Measurements from ENCODE around the gene SIRT3. TPM values are rescaled to one million over a fixed set of nuclear protein-coding genes. Genes with fewer than 3 reads are reported as not detected.

Gene SIRT3
- total RNA-seq, 1 experiment from 2014 or later = 8.6 TPM

DNA sequence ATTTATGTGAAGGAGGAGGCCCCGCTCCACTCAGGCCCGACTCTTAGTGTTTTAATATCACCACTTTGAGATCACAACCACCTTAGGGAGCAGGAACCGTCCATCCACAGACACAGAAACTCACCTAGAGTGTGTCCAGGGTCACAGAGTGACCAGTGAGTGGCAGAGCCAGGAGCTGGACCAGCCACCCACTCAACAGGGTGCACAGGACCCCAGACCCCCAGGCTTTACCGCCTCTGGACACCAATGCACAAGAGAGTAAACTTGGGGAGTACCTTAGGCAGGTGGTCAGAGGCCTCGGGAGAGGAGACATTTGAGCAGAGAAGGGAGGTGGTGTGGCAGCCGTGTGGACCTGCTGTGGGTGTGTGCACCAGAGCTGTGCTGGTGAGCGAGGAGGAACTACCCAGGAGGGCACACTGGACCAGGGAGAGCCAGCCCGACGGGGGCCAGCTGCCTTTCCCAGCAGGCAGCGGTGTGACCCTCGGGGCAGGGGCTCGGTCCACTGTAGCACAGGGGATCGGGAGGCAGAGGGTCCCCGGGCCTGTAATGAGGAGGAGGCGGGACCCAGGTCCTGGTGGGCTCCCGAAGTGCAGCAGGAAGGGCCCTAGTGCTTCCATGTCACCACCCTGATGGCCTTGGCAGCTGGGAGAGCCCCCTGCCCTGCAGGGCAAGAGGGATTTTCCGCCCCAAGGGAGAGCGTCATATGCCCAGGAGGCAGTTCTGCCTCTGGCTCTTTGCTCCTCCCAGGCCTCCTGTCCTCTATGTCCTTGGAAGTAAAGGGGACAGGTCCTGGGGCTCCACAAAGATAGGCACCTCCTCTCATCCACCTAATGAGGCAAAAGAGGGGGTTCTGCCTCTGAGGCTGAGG, 34.5 kb upstream of the SIRT3 start:
- DNase-seq (ENCODE audit: low spot score) = no peak

DNA sequence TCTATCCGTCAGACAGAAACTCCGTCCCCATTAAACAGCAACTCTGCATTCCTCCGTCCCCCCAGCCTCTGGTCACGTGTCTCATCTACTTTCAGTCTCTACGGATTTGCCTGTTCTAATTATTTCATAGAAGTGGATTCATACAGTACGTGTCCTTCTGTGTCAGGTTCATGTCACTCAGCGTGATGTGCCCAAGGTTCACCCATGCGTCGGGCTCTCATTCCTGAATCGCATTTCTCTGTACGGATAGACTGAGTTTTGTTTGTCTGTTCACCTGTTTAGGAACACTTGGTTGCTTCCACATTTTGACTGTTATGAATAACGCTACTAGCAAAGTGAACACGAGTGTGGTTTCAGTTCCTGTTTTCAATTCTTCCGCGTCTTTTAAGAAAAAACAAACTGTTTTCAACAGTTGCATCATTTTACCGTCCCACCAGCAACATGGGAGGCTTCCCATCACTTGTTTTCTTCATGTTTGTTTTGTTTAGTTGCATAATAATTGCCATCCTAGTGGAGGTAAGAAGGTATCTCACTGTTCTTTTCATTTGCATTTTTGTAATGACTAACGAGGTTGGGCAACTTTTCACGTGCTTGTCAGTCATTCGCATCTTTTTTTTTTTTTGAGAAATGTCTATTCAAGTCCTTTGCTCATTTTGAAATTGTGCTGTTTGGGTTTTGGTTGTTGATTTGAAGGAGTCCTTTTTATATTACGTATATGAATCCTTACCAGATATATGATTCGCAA, 33.2 kb upstream of the SIRT3 start:
- DNase-seq (ENCODE audit: low spot score) = peak; percentile 10

DNA sequence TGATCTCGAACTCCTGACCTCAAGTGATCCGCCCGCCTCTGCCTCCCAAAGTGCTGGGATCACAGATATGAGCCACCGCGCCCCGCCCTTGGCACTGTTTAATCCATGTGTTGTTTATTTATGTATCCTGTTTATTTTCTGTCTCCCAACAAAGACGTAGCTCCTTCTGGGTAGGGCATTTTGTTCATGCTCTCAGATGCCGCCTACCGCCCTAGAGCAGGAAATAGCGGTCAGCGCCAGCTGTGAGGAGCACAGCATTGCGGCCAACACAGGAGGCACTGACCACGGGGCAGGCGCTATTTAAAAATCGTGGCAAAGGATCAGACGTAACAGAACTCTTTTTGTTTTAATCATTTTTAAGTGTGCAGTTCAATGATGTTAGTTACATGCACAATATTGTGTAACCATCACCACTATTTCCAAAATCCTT, 32.6 kb upstream of the SIRT3 start:
- peak; percentile 63 for DNase-seq (ENCODE audit: low spot score)

DNA sequence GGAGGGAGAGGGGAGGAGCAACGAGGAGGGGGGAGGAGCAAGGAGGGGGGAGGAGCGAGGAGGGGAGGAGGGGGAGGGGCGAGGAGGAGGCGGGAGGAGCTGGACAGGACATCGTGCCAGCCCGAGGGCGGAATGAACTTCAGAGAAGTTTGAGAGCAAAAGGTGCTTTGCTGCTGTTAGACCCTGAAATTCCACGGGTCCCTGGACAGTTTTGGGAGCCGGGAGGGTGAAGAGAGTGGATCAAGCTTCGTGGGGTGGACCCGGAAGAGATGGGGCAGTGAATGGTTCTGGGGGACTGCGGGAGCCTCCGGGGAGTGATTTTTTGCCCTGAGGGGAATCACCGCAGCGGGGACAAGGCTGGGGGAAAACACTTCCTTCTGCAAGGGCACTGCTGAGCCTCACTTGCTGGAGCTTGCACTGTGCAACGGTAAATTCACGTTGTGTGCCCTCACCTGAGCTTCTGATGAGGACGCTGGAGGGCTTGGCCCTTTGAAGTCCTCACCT, 31.4 kb upstream of the SIRT3 start:
- peak; percentile 22 for DNase-seq (ENCODE audit: low spot score)

DNA sequence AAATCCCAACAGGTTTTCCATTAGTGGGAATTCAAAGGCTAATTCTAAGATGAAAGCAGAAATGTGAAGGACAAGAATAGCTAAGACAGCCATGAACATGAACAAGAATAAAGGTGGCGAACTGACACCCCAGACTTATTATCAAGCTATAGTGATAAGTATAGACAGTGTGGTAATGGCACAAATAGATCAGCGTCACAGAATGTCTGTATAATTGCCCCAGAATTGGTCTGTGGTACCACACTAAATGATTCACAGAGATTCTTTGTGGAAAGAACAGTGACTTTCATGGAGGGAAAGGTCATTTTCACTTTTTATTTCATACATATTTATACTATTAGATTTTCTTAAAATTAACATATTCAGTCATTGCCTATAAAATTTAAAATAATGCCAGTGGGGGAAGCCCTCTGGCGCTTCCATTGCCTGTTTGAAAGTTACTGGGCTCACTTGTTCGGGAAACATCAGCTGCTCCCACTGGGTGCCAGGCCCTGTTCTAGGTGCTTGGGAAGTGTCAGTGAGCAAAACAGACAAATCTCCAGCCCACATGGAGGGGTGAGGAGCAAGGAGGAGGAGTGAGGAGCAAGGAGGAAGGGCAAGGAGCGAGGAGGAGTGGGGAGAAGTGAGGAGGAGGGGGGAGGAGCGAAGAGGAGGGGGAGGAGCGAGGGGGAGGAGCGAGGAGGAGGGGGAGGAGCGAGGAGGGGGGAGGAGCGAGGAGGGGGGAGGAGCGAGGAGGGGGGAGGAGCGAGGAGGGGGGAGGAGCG, 30.7 kb upstream of the SIRT3 start:
- no peak for DNase-seq (ENCODE audit: low spot score)

DNA sequence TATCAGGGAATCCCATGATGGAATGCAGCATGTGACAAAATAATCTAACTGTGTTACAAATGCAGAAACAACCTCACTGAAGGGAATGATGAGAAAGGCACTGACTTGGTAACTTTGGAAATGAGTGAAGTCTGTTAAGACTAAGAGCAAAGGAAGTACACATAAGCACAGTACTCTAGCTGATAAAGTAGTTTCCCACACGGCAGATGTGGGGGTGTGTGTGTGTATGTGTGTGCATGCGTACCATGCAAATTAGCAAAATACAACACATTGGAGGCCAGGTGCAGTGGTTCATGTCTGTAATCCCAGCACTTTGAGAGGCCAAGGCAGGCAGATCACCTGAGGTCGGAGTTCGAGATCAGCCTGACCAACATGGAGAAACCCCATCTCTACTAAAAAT, 25.5 kb upstream of the SIRT3 start:
- DNase-seq (ENCODE audit: low spot score) = no peak

DNA sequence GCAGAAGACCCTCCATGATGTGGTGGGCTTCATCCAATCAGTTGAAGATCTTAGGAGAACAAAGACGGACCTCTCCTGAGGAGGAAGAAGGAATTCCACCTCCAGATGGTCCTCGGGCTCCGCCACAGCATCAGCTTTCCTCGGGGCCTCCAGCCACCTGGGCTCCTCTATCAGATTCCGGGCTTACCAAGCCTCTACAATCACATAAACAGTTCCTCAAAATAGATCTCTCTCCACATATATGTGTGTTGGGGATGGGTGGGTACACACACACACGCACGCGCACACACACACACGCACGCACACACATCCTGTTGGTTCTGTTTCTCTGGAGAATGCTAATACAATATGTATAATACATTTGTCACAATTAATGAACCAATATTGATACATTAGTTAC, 23.3 kb upstream of the SIRT3 start:
- no peak for DNase-seq (ENCODE audit: low spot score)

DNA sequence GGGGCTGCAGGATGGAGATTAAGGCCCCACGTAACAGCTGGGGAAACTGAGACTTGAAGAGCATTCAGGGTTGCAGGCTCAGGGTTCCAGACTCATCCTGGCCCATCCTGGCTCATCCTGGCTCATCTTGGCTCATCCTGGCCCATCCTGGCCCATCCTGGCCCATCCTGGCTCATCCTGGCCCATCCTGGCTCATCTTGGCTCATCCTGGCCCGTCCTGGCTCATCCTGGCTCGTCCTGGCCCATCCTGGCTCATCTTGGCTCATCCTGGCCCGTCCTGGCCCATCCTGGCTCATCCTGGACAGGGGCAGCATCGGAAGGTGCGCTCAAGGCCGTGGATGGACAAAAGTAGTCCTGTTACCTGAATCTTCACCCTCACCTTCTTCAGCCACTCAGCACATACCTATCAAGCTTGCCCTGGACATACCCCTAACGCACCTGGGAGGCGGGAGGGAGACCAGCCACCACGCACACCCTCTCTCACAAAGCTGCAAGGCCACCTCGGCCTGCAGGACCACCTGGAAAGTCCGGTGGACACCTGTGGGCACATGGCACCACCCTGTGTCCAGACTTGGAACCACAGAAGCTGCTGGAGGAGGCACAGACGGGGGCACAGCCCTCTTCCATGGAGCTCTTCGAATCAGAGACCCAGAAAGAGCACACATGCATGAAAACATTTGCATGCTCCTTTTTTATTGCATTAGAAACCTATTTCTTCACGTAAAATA, 21.8 kb upstream of the SIRT3 start:
- peak; percentile 53 for DNase-seq (ENCODE audit: low spot score)

DNA sequence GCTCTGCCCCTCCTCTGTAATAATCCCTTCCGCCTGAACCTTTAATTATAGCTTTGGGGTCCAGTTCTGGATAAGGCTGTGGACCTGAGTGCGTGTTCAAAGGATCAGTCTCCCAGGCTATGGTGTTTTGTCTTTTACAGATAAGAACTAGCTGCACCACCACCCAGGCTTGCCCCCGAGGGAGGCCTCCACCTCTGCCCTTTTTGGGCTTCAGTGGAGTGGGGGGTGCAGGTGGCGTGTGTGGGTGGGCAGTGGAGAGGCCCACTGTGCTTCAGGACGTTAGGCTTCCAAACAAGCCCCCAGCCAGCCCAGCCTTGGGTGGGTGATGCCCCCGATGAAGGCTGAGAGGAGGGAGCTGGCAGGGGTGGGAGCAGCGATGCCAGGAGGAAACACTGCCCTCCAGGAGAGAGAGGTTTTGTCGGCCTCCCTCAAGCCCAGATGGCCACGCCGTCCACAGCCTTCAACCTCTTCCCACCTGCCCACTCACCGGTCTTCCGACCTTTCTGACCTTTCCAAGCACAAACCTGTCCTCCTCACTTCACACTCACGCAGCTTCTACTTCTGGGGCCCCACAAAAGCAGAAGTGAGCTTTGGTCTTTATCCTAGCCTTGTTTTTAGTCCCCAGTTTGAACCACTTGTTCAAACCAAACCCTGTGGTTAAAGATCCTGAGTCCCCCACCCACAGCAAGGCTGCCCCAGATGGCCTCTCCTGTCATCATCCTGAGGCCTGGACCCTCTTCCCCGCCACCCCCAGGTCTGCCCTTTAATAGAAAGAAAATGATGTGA, 21.0 kb upstream of the SIRT3 start:
- DNase-seq (ENCODE audit: low spot score) = no peak

DNA sequence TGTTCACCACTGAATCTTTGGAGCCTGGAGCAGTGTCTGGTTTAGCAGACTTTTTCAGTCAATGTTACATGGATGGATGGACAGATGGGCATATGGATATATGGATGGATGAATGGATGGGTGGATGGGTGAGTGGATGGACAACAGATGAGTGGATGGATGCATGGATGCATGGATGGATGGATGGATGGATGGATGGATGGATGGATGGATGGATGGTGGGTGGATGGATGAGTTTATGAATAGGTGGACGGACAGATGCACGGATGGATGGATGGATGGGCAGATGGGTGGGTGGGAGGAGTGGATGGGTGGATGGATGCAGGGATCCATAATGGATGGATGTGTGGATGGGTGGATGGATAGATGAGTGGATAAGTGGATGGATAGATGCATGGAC, 19.7 kb upstream of the SIRT3 start:
- no peak for DNase-seq (ENCODE audit: low spot score)

DNA sequence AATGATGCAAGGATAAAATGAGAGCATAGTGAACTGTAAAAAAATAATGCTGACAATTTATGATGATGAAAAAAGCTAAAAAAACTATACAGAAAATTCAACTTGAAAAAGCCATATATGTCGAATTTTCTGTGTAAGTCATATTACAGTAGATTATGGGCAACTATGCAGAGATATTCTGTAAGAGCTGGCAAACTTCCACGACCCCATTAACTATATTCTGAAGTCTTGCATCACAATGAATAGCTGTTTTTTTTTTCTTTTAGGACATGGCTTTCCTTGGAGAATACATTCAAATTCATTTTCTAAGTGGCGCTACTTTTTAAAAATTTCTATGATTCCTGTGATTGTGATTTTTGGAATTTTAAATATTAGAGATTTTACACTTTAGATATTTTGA, 19.0 kb upstream of the SIRT3 start:
- DNase-seq (ENCODE audit: low spot score) = no peak

DNA sequence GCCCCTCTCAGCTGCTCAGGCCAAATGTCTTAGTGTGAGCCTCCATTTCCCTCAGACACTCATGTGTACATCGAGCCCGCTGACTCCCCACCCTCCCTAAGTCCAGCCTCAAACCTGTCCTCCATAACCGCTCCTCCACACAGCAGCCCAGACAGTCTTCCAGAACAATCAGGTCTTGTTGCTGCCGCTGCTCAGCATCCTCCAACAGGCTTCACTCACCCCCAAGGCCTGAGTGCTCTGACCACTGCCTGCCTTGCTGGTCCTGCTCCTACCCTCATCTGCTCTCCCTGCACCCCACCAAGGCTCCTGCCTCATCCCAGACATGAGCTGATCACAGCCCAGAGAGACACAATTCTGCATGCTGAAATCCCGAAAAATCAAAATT, 17.7 kb upstream of the SIRT3 start:
- no peak for DNase-seq (ENCODE audit: low spot score)

DNA sequence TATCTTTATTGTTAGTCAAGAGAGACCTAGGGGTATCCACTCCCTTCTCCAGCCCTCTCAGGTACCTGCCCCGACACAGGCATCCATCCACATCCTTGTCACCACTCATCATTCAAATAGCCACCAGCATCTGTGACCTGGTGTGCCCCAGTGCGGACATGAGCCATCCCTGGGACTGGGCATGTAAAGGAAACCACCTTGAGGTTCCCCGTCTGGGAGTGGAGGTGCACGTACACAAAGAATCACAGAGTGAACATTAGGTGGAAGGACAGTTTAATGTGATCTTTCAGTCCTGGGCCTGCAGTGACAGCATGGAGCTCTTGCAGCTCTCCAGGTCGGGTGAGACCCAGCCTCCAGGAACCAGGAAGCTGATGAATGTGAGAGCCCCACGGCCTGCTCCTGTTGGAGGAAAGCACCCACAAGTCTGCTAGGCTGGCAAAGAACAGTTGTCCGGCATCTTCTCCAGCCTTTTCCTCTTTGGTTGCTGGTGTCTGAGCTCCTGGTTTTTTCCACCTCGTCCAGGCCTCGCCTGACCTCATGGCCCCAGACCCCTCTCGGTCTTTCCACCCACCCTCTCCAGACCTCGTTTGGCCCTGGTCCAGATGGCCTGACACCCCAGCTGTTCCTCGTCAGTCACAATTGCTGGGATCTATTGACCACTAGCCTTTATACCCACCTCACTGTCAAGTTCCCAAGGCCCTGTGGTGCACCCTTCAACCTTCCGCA, 17.2 kb upstream of the SIRT3 start:
- DNase-seq (ENCODE audit: low spot score) = no peak

DNA sequence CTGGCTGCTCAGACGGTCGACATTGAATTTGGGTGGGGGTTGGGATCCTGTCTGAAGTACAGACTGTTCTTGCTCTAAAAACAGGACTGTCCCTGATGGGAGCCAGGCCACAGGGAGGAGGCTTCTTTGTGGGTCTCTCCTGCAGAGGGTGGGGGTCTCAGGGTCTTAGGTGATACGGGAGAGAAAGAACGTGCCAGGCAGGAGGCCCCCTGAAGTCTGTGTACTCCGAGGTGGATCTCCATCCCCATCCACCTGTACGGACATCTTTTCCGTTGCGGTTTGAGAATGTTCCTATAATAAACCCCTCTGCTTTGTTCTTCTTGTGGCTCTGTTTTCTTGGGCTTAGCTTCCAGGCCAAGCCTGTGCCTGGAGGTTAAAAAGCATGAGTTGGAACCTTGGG, 16.5 kb upstream of the SIRT3 start:
- no peak for DNase-seq (ENCODE audit: low spot score)

DNA sequence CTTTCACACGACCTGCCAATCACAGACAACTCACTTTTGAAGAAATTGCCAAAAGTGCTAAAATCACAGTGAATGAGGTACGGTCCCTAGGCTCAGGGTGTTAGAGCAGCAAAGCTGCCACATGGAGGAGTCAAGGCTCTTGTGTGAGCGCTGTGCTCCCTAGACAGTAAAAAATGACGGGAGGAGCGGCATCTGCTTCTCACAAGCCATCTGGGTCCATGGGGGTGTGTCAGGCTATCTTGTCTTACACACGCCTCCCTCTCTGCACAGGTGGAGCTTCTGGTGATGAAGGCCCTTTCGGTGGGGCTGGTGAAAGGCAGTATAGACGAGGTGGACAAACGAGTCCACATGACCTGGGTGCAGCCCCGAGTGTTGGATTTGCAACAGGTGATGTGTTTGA, 15.4 kb upstream of the SIRT3 start:
- no peak for DNase-seq (ENCODE audit: low spot score)

DNA sequence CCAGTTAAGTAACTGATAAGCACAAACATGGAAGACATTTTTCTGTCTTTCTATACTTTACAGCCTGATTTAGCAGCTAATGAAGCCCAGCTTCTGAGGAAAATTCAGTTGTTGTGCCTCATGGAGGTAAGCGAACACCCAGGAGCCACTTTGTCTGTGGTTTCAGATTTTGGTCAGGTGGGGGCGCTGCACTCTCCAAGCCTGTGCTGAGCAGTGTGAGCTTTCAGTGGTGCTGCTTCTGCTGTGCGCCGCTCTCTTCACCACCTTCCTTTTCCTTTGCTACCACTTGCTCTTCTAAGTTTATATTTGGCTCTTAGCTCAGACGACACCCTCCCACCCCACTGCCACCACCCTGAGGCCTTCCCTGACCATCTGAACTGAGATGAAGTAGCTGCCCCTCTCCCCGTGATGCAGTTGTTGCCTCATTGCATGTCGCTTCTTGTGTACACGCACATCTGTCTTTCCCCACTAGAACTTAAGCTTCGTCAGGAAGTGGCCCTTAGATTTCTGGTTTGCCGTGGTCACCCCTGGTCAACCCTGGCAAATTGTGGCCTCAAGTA, 14.7 kb upstream of the SIRT3 start:
- peak; percentile 61 for DNase-seq (ENCODE audit: low spot score)

DNA sequence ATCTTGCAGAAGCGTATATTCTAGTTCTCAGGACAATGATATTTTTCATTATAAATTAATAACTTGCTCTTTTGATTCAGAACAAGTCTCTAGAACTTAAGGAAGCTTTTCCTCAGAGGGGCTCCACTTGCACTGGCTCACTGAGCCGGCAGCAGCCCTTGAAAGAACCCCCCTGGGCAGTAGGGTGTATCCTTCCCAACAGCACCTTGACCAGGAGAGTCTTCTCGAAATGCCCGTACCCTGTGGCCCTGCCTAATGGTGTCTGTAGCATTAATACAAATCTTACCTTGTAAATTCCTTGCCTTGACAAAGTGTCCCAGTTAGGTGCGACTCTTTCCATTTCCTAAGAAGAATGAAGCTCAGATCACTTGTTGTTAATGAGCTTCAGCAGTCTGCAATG, 14.1 kb upstream of the SIRT3 start:
- no peak for DNase-seq (ENCODE audit: low spot score)

DNA sequence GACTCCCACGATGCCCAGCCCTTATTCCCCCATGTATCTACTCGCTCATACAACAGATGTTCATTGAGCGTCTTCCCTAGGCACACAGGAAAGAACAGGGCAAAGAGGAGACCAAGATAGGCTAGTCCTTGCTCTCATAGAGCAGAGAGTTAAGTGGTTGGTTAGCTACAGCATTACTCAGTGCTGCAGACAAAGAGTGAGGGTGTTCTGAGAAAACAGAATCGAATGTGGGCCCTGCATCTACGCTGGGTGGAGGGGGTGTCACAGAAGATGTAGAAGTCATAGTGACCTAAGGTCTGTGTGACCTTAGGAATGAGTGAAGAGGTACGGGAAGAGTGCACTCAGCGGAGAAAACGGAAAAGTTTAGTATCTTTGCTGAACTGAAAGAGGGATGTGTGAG, 12.9 kb upstream of the SIRT3 start:
- DNase-seq (ENCODE audit: low spot score) = no peak

DNA sequence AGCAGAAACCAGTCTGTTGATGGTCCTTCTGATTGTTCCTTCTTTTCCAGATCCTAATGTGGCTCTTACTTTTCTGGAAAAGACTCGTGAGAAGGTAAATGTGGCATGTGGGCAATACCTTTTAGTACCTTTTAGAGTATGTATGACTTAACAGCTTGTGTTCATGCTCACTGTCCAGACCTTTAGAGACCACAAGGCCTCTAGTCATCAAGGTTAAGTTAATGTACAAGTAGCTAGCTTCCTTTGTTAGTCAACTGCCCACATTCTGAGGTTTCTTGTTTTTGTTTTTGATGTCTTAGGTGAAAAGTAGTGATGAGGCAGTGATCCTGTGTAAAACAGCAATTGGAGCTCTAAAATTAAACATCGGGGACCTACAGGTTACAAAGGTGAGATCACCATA, 8.2 kb upstream of the SIRT3 start:
- DNase-seq (ENCODE audit: low spot score) = no peak

DNA sequence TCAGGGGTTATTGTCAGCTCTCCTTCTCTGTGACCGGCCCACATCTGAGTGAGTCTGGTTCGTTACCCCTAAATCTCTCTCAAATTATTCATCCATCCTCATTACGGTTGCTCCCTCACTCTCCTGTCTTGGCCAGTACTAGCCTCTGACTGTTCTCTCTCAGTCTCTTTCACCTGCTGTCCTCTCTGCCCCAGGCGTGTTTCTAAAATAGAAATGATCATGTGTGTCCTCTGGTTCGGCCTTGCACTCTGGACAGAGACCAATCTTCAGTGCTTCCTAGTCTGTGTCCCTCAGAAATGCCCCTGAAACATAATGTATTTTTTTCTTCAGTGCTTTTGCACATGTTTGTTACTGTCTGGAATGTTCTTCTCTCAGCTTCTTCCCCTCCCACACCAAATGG, 5.5 kb upstream of the SIRT3 start:
- DNase-seq (ENCODE audit: low spot score) = no peak

Measured in HT-29 (cell line).